ENCODE data around the gene KLHL21.

- no peak for TF ChIP-seq CTCF (IDR thresholded peaks at IDR 0.05)
- no peak for TF ChIP-seq EZH2 (IDR thresholded peaks at IDR 0.05; ENCODE audit: borderline replicate concordance, insufficient read depth, low read depth, low read length, poor library complexity, severe bottlenecking)
Observed at GRCh38 chr1:6623269-6623965, 20.7 kb upstream of the KLHL21 start.

All from B cell (primary cell).